H1 (cell line): ENCODE measurements around the gene WDR77. TPM values are rescaled to one million over a fixed set of nuclear protein-coding genes. Genes with fewer than 3 reads are reported as not detected.

Experiments used
- HDAC2 ChIP-seq, 2 experiments: fragments of 300-600 bp in 1 of 2; sonication (generic) in 1 of 2; IDR thresholded peaks; 2 replicates each; pipeline ENCODE4 v1.6.1; 2011 to 2012; ENCODE audit warnings: low read depth in 2 of 2, low read length in 2 of 2, mild to moderate bottlenecking in 2 of 2, moderate library complexity in 2 of 2, borderline replicate concordance in 1 of 2, inconsistent platforms in 1 of 2
- NRF1 ChIP-seq: IDR thresholded peaks from 2 replicates; pipeline ENCODE4 v1.6.1; 2011; ENCODE audit warnings: mild to moderate bottlenecking, low read depth, low read length, improper control_type of control experiment
- SAP30 ChIP-seq: fragments of 300-600 bp; sonication (generic); IDR thresholded peaks from 2 replicates; pipeline ENCODE4 v1.7.1; 2012; ENCODE audit warnings: low read length, moderate library complexity, mild to moderate bottlenecking, inconsistent platforms; ENCODE audit not compliant: insufficient read depth, insufficient replicate concordance
- TBP ChIP-seq: IDR thresholded peaks from 2 replicates; pipeline ENCODE4 v1.6.1; 2011; ENCODE audit warnings: low read depth, low read length, improper control_type of control experiment
- polyA plus RNA-seq, 7 experiments: library from polyadenylated mRNA; depleted of rRNA in 3 of 7; stranded (reverse) in 5 of 7; unstranded in 2 of 7; fragments of >200 nt in 5 of 7; fragments of 200-250 nt in 2 of 7; gene quantifications; 1 replicate in 5 of 7; 2 replicates in 1 of 7; 4 replicates in 1 of 7; pipeline versions ENCODE4 v1.2.1 to v1.2.3, GENCODE V29; 2011 to 2013; ENCODE audit warnings: missing spikeins in 2 of 7, mixed read lengths in 2 of 7
- total RNA-seq: library from RNA; stranded (reverse); fragmentation: NEBNext Ultra II Directional; extraction: Animal tissue kit (Norgen Biotek cat#: 25700); gene quantifications from 2 replicates; pipeline ENCODE4 v1.2.1, GENCODE V29; 2021

WDR77 gene
- total and polyA plus RNA-seq, 2 of the 8 experiments (the other 6 are each of a cell fraction or from before 2014, with no cell fraction given) = 66.0 to 156 TPM

- no peak for TF ChIP-seq HDAC2 (IDR thresholded peaks at IDR 0.05; ENCODE audit: borderline replicate concordance in 1 of 2, low read depth in 2 of 2, low read length in 2 of 2)
- TF ChIP-seq NRF1 = no peak
- no peak for TF ChIP-seq TBP
- no peak for TF ChIP-seq SAP30
Measured at GRCh38 chr1:111452581-111452980, 3.5 kb upstream of the WDR77 start (continued).
